Uterus (tissue), 2 donors: ENCODE measurements around the gene CDCA4.

Experiments used
- CTCF ChIP-seq, 4 experiments: fragments of 200-600 bp in 2 of 4; fragments of 450-650 bp in 2 of 4; sonication (generic) in 2 of 4; IDR thresholded peaks; one replicate each; pipeline ENCODE4 v1.5.1; 2016 to 2019; ENCODE audit warnings: antibody characterized with exemption in 4 of 4, mild to moderate bottlenecking in 2 of 4, moderate library complexity in 1 of 4
- POLR2A ChIP-seq, 2 donors: fragments of 450-650 bp; IDR thresholded peaks; one replicate each; pipeline ENCODE4 v1.6.1; 2016; ENCODE audit warnings: antibody characterized with exemption in 2 of 2, mild to moderate bottlenecking in 1 of 2, moderate library complexity in 1 of 2

DNA sequence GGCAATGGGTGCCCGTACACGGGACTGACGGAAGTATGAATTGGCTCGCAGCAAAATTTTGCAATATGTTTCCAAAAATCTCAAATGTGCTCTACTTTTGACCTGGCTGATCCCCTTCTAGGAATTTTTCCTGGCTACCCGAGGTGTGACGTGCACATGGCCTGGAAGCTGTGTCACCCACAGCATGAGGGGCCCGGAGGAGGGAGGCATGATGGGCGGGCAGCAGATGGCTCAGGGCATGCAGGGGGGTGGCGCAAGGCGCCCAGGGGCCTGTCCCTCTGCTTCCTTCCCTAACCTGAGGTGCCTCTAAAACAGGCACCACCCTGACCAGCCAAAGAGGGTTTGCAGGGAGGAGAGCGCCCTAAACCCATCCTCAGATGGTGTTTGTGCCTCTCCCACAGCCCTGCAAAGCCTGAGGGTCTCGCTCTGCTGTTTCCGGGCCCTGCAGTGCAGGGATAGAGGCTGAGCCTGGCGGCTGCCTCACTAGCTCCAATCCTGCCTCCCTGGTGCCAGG is 37.7 kb upstream of the CDCA4 start:
- no peak for TF ChIP-seq CTCF (IDR thresholded peaks at IDR 0.05)
- no peak for TF ChIP-seq POLR2A (IDR thresholded peaks at IDR 0.05)
